Testis (tissue), 2 donors: ENCODE data around the gene SMARCC2.

ENCODE experiments used
- POLR2A ChIP-seq: fragments of 450-650 bp; IDR thresholded peaks from one replicate; pipeline ENCODE4 v1.6.1; 2017; ENCODE audit warnings: antibody characterized with exemption, mild to moderate bottlenecking, moderate library complexity
- TF ChIP-seq, protein P1 (sequence below), 3 experiments: fragments of 450-650 bp in 2 of 3; fragments of 200-600 bp in 1 of 3; sonication (generic) in 1 of 3; IDR thresholded peaks; one replicate each; pipeline ENCODE4 v1.5.1; 2016 to 2019; ENCODE audit warnings: antibody characterized with exemption in 3 of 3, mild to moderate bottlenecking in 2 of 3, moderate library complexity in 1 of 3

- TF ChIP-seq, protein P1, sequence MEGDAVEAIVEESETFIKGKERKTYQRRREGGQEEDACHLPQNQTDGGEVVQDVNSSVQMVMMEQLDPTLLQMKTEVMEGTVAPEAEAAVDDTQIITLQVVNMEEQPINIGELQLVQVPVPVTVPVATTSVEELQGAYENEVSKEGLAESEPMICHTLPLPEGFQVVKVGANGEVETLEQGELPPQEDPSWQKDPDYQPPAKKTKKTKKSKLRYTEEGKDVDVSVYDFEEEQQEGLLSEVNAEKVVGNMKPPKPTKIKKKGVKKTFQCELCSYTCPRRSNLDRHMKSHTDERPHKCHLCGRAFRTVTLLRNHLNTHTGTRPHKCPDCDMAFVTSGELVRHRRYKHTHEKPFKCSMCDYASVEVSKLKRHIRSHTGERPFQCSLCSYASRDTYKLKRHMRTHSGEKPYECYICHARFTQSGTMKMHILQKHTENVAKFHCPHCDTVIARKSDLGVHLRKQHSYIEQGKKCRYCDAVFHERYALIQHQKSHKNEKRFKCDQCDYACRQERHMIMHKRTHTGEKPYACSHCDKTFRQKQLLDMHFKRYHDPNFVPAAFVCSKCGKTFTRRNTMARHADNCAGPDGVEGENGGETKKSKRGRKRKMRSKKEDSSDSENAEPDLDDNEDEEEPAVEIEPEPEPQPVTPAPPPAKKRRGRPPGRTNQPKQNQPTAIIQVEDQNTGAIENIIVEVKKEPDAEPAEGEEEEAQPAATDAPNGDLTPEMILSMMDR (IDR thresholded peaks at IDR 0.05), result no peak
- TF ChIP-seq POLR2A, result no peak
These were observed 45.6 kb upstream of the SMARCC2 start for GRCh38 chr12:56234746-56235436.
